Large intestine (tissue), 3 donors: ENCODE data around the gene BCO1. TPM values are rescaled to one million over a fixed set of nuclear protein-coding genes. Genes with fewer than 3 reads are reported as not detected.
A peak's percentile ranks its signal among the peaks of the same experiment; 100 is the strongest.

Experiments
- DNase-seq, 2 donors: peaks; one replicate each; pipeline versions ENCODE4 v3.0.0 to v3.0.0-alpha.2; 2013
- H3K27ac ChIP-seq: one replicate; pipeline ENCODE4 v1.5.1; 2013; ENCODE audit warnings: low read length
- H3K27me3 ChIP-seq: 2 replicates; pipeline ENCODE4 v1.6.1; 2013; ENCODE audit warnings: low read length; ENCODE audit not compliant: control insufficient read depth, insufficient read depth
- H3K36me3 ChIP-seq: 2 replicates; pipeline ENCODE4 v1.6.1; 2013; ENCODE audit warnings: low read length; ENCODE audit not compliant: control insufficient read depth, insufficient read depth
- H3K4me1 ChIP-seq: one replicate; pipeline ENCODE4 v1.6.1; 2013; ENCODE audit warnings: low read length; ENCODE audit not compliant: control insufficient read depth, insufficient read depth
- H3K4me3 ChIP-seq: one replicate; pipeline ENCODE4 v1.5.1; 2013; ENCODE audit warnings: low read length
- H3K9me3 ChIP-seq: one replicate; pipeline ENCODE4 v1.6.1; 2013; ENCODE audit warnings: mild to moderate bottlenecking, low read depth, low read length, moderate library complexity; ENCODE audit not compliant: control insufficient read depth
- WGBS: methylation state at CpG from one replicate; pipeline ENCODE4 v1.1.5; 2013; ENCODE audit warnings: low lambda C conversion rate; ENCODE audit not compliant: insufficient coverage; 5-methylcytosine and 5-hydroxymethylcytosine counted together
- polyA plus RNA-seq: library from polyadenylated mRNA; unstranded; fragments of 120-200 nt; gene quantifications from one replicate; pipeline ENCODE4 v1.2.1, GENCODE V29; 2013

The BCO1 gene
- polyA plus RNA-seq, 1 donor, result 1.2 TPM

GRCh38 chr16:81254922-81255526 lies 16.5 kb downstream of the BCO1 start:
- no peak for DNase-seq
- H3K27me3 ChIP-seq, result no peaks in the 10 kb centered on the region
- H3K4me3 ChIP-seq, result no peak overlapping the region
- WGBS, result no CpG with 5 or more reads among the region's 5 CpGs
- peaks cover 7% of the 10 kb centered on the region for H3K4me1 ChIP-seq
- no peak overlapping the region for H3K27ac ChIP-seq
- H3K9me3 ChIP-seq, result no peaks in the 10 kb centered on the region
- H3K36me3 ChIP-seq, result no peaks in the 10 kb centered on the region

- no peaks in the 10 kb centered on the region for H3K4me1 ChIP-seq
- WGBS, result 100% methylated on average over 2 of the region's 4 CpGs
- H3K36me3 ChIP-seq, result no peaks in the 10 kb centered on the region
- no peaks in the 10 kb centered on the region for H3K27me3 ChIP-seq
- no peak overlapping the region for H3K4me3 ChIP-seq
- peaks cover under 1% of the 10 kb centered on the region for H3K9me3 ChIP-seq
- H3K27ac ChIP-seq, result no peak overlapping the region
- DNase-seq, result no peak
These were observed 21.4 kb downstream of the BCO1 start for GRCh38 chr16:81259916-81260315.

GRCh38 chr16:81261049-81261648 lies 22.7 kb downstream of the BCO1 start:
- H3K4me1 ChIP-seq, result peaks cover 6% of the 10 kb centered on the region
- WGBS, result 80% methylated on average over 1 of the region's 11 CpGs
- DNase-seq, result no peak
- no peak overlapping the region for H3K27ac ChIP-seq
- no peaks in the 10 kb centered on the region for H3K27me3 ChIP-seq
- no peak overlapping the region for H3K4me3 ChIP-seq
- H3K36me3 ChIP-seq, result no peaks in the 10 kb centered on the region
- H3K9me3 ChIP-seq, result peaks cover 3% of the 10 kb centered on the region

DNA sequence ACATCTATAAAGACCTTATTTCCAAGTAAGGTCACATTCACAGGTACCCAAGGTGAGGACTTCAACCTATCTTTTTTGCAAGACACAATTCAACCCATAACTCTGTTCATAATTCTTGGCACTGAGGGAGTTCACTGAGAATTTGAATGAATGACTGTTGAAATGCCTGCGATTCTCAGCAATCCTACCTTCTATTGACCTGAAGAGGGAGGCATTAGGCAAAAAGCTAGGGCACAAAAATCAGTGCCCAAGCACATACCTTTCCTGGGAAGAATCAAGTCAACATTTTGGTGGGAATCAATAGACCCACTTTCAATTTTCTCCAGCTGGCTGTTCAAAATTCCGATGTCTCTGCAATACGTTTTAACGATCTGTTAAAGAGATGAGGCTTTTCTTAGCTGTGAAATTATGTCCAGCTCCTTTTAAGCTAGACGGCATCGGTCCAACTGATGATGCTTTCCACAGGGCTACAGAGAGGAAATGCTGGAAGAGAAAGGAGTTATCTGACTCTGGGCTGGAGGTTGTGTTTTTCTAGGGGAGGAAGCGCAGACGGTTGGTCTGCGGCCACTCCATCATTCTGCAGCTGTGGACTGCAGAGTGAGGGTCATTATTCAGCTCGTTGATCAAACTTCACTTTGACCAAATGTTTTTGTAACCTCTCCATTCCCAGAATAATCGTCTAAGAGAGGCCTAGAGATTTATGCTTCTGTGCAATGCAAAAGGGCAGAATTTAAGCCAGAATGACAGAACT lies 25.2 kb downstream of the BCO1 start:
- no peak overlapping the region for H3K4me3 ChIP-seq
- WGBS, result no CpG with 5 or more reads among the region's 11 CpGs
- no peaks in the 10 kb centered on the region for H3K36me3 ChIP-seq
- H3K4me1 ChIP-seq, result peaks cover 11% of the 10 kb centered on the region
- H3K27ac ChIP-seq, result no peak overlapping the region
- DNase-seq, result no peak
- no peaks in the 10 kb centered on the region for H3K27me3 ChIP-seq
- H3K9me3 ChIP-seq, result peaks cover 3% of the 10 kb centered on the region

DNA sequence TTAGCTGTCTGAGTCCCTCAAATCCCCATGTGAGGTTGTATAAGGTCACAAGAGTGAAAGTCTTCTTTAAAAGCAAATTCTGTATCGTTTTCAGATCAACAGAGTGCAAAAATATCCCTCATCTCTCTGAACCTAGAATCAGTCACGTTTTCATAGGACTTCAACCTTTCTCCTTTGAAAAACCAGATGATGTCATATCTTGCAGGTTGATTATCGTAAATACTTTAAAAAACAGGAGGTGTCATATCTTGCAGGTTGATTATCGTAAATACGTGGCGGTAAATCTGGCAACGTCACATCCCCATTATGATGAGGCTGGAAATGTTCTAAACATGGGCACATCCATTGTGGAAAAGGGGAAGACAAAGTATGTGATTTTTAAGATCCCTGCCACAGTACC lies 25.9 kb downstream of the BCO1 start:
- H3K4me1 ChIP-seq, result peaks cover 11% of the 10 kb centered on the region
- DNase-seq, result no peak
- H3K36me3 ChIP-seq, result no peaks in the 10 kb centered on the region
- 50% methylated on average over 1 of the region's 7 CpGs for WGBS
- H3K27ac ChIP-seq, result no peak overlapping the region
- no peaks in the 10 kb centered on the region for H3K27me3 ChIP-seq
- peaks cover 3% of the 10 kb centered on the region for H3K9me3 ChIP-seq
- no peak overlapping the region for H3K4me3 ChIP-seq

DNA sequence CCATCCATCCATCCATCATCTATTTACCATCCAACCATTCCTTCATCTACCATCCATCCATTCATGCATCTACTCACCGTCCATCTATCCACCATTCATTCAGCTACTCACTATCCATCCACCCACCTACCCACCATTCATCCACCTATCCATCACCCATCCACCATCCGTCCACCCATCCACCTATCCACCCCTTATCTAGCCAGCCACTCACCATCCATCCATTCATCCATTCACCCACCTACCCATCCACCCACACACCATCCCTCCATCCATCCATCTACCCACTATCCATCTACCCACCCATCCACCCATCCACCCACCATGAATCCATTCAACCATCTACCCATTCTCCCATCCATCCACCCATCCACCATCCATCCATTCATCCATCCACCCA lies 26.6 kb downstream of the BCO1 start:
- H3K4me1 ChIP-seq, result peaks cover 11% of the 10 kb centered on the region
- peaks cover 3% of the 10 kb centered on the region for H3K9me3 ChIP-seq
- DNase-seq, result no peak
- H3K27ac ChIP-seq, result no peak overlapping the region
- H3K36me3 ChIP-seq, result no peaks in the 10 kb centered on the region
- H3K4me3 ChIP-seq, result no peak overlapping the region
- no peaks in the 10 kb centered on the region for H3K27me3 ChIP-seq
- WGBS, result 100% methylated on average over 2 of the region's 2 CpGs

GRCh38 chr16:81265658-81266451 lies 27.4 kb downstream of the BCO1 start:
- WGBS, result 100% methylated on average over 2 of the region's 5 CpGs
- Histone ChIP-seq H3K27ac (peak overlapping the region; percentile 32), H3K4me1 (peaks cover 11% of the 10 kb centered on the region), H3K36me3 (no peaks in the 10 kb centered on the region), H3K9me3 (peaks cover 3% of the 10 kb centered on the region), H3K27me3 (no peaks in the 10 kb centered on the region), H3K4me3 (no peak overlapping the region)
- DNase-seq, result no peak

- peak overlapping the region; percentile 32 for H3K27ac ChIP-seq
- peaks cover 3% of the 10 kb centered on the region for H3K9me3 ChIP-seq
- H3K4me1 ChIP-seq, result peaks cover 11% of the 10 kb centered on the region
- WGBS, result 0% methylated on average over 2 of the region's 7 CpGs
- DNase-seq, result peak; percentile 60 to 83
- H3K27me3 ChIP-seq, result no peaks in the 10 kb centered on the region
- no peak overlapping the region for H3K4me3 ChIP-seq
- H3K36me3 ChIP-seq, result no peaks in the 10 kb centered on the region
These were observed 28.2 kb downstream of the BCO1 start for GRCh38 chr16:81266680-81267095.

GRCh38 chr16:81268509-81268908 lies 30.0 kb downstream of the BCO1 start:
- H3K27ac ChIP-seq, result no peak overlapping the region
- no peak for DNase-seq
- H3K27me3 ChIP-seq, result no peaks in the 10 kb centered on the region
- peaks cover 3% of the 10 kb centered on the region for H3K9me3 ChIP-seq
- H3K36me3 ChIP-seq, result no peaks in the 10 kb centered on the region
- H3K4me3 ChIP-seq, result no peak overlapping the region
- WGBS, result no CpG with 5 or more reads among the region's 5 CpGs
- peaks cover 14% of the 10 kb centered on the region for H3K4me1 ChIP-seq

DNA sequence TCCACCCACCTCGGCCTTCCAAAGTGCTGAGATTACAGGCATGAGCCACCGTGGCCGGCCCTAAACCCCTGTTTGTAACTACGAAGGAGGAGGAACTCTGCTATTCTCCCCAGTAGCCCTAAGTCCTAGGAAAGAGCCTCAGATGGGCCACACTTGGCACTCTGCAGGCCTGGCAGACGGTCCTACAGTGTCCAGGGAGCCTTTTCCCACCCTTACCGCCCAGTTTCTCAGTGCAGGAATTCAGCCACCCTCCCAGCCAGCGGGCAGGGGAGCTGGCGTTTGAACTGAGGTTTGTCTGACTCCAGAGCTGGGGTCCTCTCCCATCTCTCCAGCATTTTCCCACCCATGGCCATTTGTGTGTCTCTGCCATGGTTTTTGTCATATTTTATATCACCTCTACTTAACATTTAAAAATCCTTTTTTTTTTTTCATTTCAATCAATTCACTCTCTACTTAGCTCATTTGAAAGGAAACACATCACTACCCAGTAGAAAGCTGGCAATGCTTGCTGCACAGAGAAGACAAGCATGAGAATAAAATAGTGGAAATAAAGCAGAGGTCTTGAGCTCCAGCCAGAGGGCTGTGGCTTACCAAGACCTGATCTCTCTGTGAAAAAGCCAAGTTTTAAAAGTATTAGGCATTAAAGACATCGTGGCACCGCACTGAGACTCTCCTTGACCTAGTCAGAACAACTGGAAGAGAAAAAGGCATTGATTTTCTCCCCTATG lies 34.9 kb downstream of the BCO1 start:
- H3K4me1 ChIP-seq, result peaks cover 38% of the 10 kb centered on the region
- H3K36me3 ChIP-seq, result no peaks in the 10 kb centered on the region
- DNase-seq, result no peak
- peak overlapping the region; percentile 84 for H3K27ac ChIP-seq
- H3K9me3 ChIP-seq, result no peaks in the 10 kb centered on the region
- H3K27me3 ChIP-seq, result no peaks in the 10 kb centered on the region
- H3K4me3 ChIP-seq, result no peak overlapping the region
- no CpG with 5 or more reads among the region's 10 CpGs for WGBS
